Neuronal stem cell (in vitro differentiated cells): ENCODE results near the gene RHBDL3.
A peak's percentile ranks its signal among the peaks of the same experiment; 100 is the strongest.
"Not testable (repeated sequence)": the region's sequence is repeated elsewhere in the genome, so short reads cannot be mapped to it uniquely, and the experiment has no call there.

Source experiments
- DNase-seq: peaks from one replicate; pipeline ENCODE4 v3.0.0-alpha.2; 2013; ENCODE audit warnings: low spot score
- H2AFZ ChIP-seq: one replicate; pipeline ENCODE4 v1.6.1; 2013; ENCODE audit warnings: mild to moderate bottlenecking, low read length, inconsistent platforms
- H2AK5ac ChIP-seq: 2 replicates; pipeline ENCODE4 v1.6.1; 2013; ENCODE audit warnings: low read depth, mild to moderate bottlenecking, inconsistent platforms, low read length, moderate library complexity, mixed read lengths
- H2BK120ac ChIP-seq: 2 replicates; pipeline ENCODE4 v1.6.1; 2013; ENCODE audit warnings: low read depth, mild to moderate bottlenecking, inconsistent platforms, low read length, moderate library complexity, mixed read lengths
- H2BK12ac ChIP-seq: one replicate; pipeline ENCODE4 v1.6.1; 2013; ENCODE audit warnings: low read length, inconsistent platforms
- H2BK15ac ChIP-seq: 2 replicates; pipeline ENCODE4 v1.6.1; 2013; ENCODE audit warnings: mild to moderate bottlenecking, low read length, inconsistent platforms, mixed read lengths
- H2BK5ac ChIP-seq: one replicate; pipeline ENCODE4 v1.6.1; 2013; ENCODE audit warnings: inconsistent platforms, mild to moderate bottlenecking, low read length, moderate library complexity
- H3K14ac ChIP-seq: one replicate; pipeline ENCODE4 v1.6.1; 2013; ENCODE audit warnings: low read length, inconsistent platforms
- H3K18ac ChIP-seq: 2 replicates; pipeline ENCODE4 v1.6.1; 2013; ENCODE audit warnings: low read length, inconsistent platforms
- H3K23ac ChIP-seq: 2 replicates; pipeline ENCODE4 v1.6.1; 2013; ENCODE audit warnings: low read depth, mild to moderate bottlenecking, mixed read lengths, low read length, inconsistent platforms; ENCODE audit not compliant: poor library complexity
- H3K27ac ChIP-seq: replicated peaks from 3 replicates; pipeline ENCODE4 v1.5.1; 2013; ENCODE audit warnings: low read length, inconsistent platforms
- H3K27me3 ChIP-seq, 3 experiments: 2 replicates each; pipeline ENCODE4 v1.6.1; 2013; ENCODE audit warnings: low read length in 3 of 3, mild to moderate bottlenecking in 2 of 3, inconsistent platforms in 1 of 3, low read depth in 1 of 3, mixed read lengths in 1 of 3, moderate library complexity in 1 of 3; ENCODE audit not compliant: control insufficient read depth in 3 of 3, insufficient read depth in 3 of 3
- H3K36me3 ChIP-seq, 2 donors: replicated peaks in 1 of 2; 2 replicates each; pipeline ENCODE4 v1.6.1; 2013; ENCODE audit warnings: low read length in 2 of 2; ENCODE audit not compliant: control insufficient read depth in 2 of 2, insufficient read depth in 2 of 2
- H3K4ac ChIP-seq: 2 replicates; pipeline ENCODE4 v1.6.1; 2013; ENCODE audit warnings: inconsistent platforms, mild to moderate bottlenecking, low read length, moderate library complexity
- H3K4me1 ChIP-seq, 2 donors: 1 replicate in 1 of 2; 2 replicates in 1 of 2; pipeline ENCODE4 v1.6.1; 2013; ENCODE audit warnings: low read length in 2 of 2, low read depth in 1 of 2; ENCODE audit not compliant: control insufficient read depth in 2 of 2, insufficient read depth in 1 of 2
- H3K4me2 ChIP-seq: one replicate; pipeline ENCODE4 v1.6.1; 2013; ENCODE audit warnings: mild to moderate bottlenecking, low read length, inconsistent platforms; ENCODE audit not compliant: insufficient read depth, poor library complexity, severe bottlenecking
- H3K4me3 ChIP-seq, 2 donors: 2 replicates each; pipeline ENCODE4 v1.5.1; 2013; ENCODE audit warnings: low read length in 2 of 2, mild to moderate bottlenecking in 2 of 2, inconsistent platforms in 1 of 2, moderate library complexity in 1 of 2
- H3K79me1 ChIP-seq: one replicate; pipeline ENCODE4 v1.6.1; 2013; ENCODE audit warnings: low read depth, mild to moderate bottlenecking, inconsistent platforms, low read length, moderate library complexity
- H3K9ac ChIP-seq: one replicate; pipeline ENCODE4 v1.6.1; 2013; ENCODE audit warnings: mild to moderate bottlenecking, low read depth, low read length, inconsistent platforms; ENCODE audit not compliant: poor library complexity
- H3K9me3 ChIP-seq, 2 donors: replicated peaks in 1 of 2; 2 replicates each; pipeline versions ENCODE3 to v1.6.1; 2013; ENCODE audit warnings: low read length in 2 of 2, mild to moderate bottlenecking in 2 of 2, inconsistent platforms in 1 of 2, low read depth in 1 of 2, mixed read lengths in 1 of 2, moderate library complexity in 1 of 2; ENCODE audit not compliant: control insufficient read depth in 2 of 2, insufficient read depth in 1 of 2
- H4K8ac ChIP-seq: one replicate; pipeline ENCODE4 v1.6.1; 2013; ENCODE audit warnings: low read depth, mild to moderate bottlenecking, inconsistent platforms, low read length, moderate library complexity
- H4K91ac ChIP-seq: one replicate; pipeline ENCODE4 v1.6.1; 2013; ENCODE audit warnings: low read length, low read depth, mild to moderate bottlenecking, inconsistent platforms; ENCODE audit not compliant: poor library complexity
- WGBS, 2 donors: extraction: QIAGEN DNeasy Blood & Tissue Kit; methylation state at CpG; one replicate each; pipeline ENCODE4 v1.1.7; 2013; ENCODE audit warnings: missing lambda C conversion rate in 2 of 2, mixed read lengths in 1 of 2; ENCODE audit not compliant: insufficient read length in 2 of 2, insufficient replicate concordance in 1 of 2; ENCODE audit errors: extremely low coverage in 2 of 2; 5-methylcytosine and 5-hydroxymethylcytosine counted together

RHBDL3 gene

DNA sequence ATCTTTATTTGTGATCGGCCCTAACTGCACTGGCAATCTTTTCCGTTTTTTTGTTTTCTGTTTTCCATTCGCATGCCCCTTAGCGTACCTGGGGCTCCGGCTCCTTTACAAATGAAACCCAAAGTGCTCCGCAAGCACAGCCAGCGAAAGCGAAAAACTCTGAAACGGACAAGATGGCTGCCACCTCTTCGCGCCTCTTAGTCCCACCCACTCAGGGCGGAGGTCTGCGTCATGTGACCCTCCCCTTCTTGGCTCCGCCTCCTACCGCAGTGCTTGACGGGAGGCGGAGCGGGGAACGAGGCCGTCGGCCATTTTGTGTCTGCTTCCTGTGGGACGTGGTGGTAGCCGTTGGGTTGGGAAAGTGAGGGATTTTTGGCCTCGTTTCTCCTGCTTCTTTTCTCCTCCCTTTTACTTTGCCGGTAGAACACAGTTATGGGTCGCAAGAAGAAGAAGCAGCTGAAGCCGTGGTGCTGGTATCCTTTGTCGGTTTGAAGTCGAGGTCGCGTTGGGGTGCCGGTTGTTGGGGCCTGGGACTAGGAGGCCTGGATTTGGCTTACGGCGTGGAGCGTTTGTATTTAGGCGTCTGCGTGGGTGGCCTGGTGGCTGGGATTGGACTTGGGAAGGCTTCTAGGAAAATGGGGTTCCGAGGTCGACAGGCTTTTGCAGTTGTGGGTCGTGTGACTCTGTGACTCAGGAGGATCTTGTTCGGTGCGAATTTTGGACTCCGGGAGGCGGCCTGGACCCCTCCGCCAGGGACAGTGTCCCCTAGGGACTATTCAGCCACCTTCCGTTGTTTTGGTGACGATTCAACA is 84.4 kb downstream of the RHBDL3 start, which contains the start of gene ZNF207:
Gene ZNF207, plus strand, starts transcription at position 304 of the 812 bp plus-strand sequence. Its CDS starts 129 bp downstream, at position 433.
- H3K4me3 ChIP-seq: peak within 1 kb of the TSS; percentile 78 to 99
- peak within 1 kb of the TSS; percentile 90 for H2AK5ac ChIP-seq
- H3K4me1 ChIP-seq: peaks cover 1 to 9% of the 10 kb centered on the region in 2 donors
- H3K79me1 ChIP-seq: peaks cover 4% of the 10 kb centered on the region
- H2BK5ac ChIP-seq: peak within 1 kb of the TSS; percentile 85
- H2BK15ac ChIP-seq: peak within 1 kb of the TSS; percentile 20
- peak within 1 kb of the TSS; percentile 92 for H3K18ac ChIP-seq
- H3K27me3 ChIP-seq: peaks cover 0 to 2% (median 0%) of the 10 kb centered on the region in 3 experiments
- H3K36me3 ChIP-seq: peaks cover 9 to 37% of the 10 kb centered on the region in 2 donors
- H2AFZ ChIP-seq: peak within 1 kb of the TSS; percentile 69
- H3K4ac ChIP-seq: peak within 1 kb of the TSS; percentile 53
- peak within 1 kb of the TSS; percentile 86 for H3K27ac ChIP-seq
- no peaks in the 10 kb centered on the region for H3K9me3 ChIP-seq
- peak within 1 kb of the TSS; percentile 78 for H3K4me2 ChIP-seq
- no peak within 1 kb of the TSS for H2BK12ac ChIP-seq
- peak within 1 kb of the TSS; percentile 39 for H3K23ac ChIP-seq
- peak within 1 kb of the TSS; percentile 43 for H4K8ac ChIP-seq
- peak; percentile 94 for DNase-seq
- no CpG with 5 or more reads among the region's 47 CpGs for WGBS, 2 donors
- H3K14ac ChIP-seq: peak within 1 kb of the TSS; percentile 72
- no peak within 1 kb of the TSS for H2BK120ac ChIP-seq
- peak within 1 kb of the TSS; percentile 76 for H4K91ac ChIP-seq
- H3K9ac ChIP-seq: peak within 1 kb of the TSS; percentile 86

- peaks cover 1 to 9% of the 10 kb centered on the region in 2 donors for H3K4me1 ChIP-seq
- H2BK120ac ChIP-seq: no peak overlapping the region
- WGBS, 2 donors: no CpG with 5 or more reads among the region's 20 CpGs
- peak overlapping the region; percentile 78 to 99 for H3K4me3 ChIP-seq
- peak overlapping the region; percentile 39 for H3K23ac ChIP-seq
- peak overlapping the region; percentile 92 for H3K18ac ChIP-seq
- H2BK12ac ChIP-seq: no peak overlapping the region
- H4K8ac ChIP-seq: no peak overlapping the region
- H2BK15ac ChIP-seq: no peak overlapping the region
- DNase-seq: no peak
- H3K36me3 ChIP-seq: peaks cover 12 to 45% of the 10 kb centered on the region in 2 donors
- no peak overlapping the region for H3K4ac ChIP-seq
- H3K14ac ChIP-seq: no peak overlapping the region
- no peak overlapping the region for H2AK5ac ChIP-seq
- H3K9ac ChIP-seq: peak overlapping the region; percentile 86
- H3K9me3 ChIP-seq: no peaks in the 10 kb centered on the region
- H2AFZ ChIP-seq: no peak overlapping the region
- H3K27ac ChIP-seq: peak overlapping the region; percentile 86
- H3K79me1 ChIP-seq: peaks cover 5% of the 10 kb centered on the region
- H4K91ac ChIP-seq: peak overlapping the region; percentile 76
- H2BK5ac ChIP-seq: peak overlapping the region; percentile 85
- H3K27me3 ChIP-seq: peaks cover 0 to 2% (median 0%) of the 10 kb centered on the region in 3 experiments
- H3K4me2 ChIP-seq: peak overlapping the region; percentile 31
Measured at GRCh38 chr17:32350666-32351418, 85.2 kb downstream of the RHBDL3 start.

DNA sequence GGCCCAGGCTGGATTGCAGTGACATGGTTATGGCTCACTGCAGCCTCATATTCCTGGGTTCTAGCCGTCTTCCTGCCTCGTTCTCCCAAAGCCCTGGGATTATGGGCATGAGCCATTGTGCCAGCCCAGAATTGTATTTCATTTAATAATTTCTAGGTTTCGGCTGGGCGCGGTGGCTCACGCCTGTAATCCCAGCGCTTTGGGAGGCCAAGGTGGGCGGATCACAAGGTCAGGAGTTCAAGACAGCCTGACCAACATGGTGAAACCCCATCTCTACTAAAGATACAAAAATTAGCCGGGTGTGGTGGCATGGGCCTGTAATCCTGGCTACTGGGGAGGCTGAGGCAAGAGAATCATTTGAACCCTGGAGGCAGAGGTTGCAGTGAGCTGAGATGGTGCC is 87.1 kb downstream of the RHBDL3 start:
- not testable (repeated sequence) for H3K9me3 ChIP-seq, H2BK120ac ChIP-seq, H3K79me1 ChIP-seq, H2AK5ac ChIP-seq, H3K14ac ChIP-seq, DNase-seq, H3K9ac ChIP-seq, H2BK5ac ChIP-seq, H3K18ac ChIP-seq, H3K4ac ChIP-seq, H2AFZ ChIP-seq, H2BK12ac ChIP-seq, H3K27me3 ChIP-seq, H4K91ac ChIP-seq, H4K8ac ChIP-seq, H3K23ac ChIP-seq, H2BK15ac ChIP-seq, H3K27ac ChIP-seq, H3K4me1 ChIP-seq
- H3K4me2 ChIP-seq: peak overlapping the region; percentile 15
- peak overlapping the region in 1 of 2 donors; percentile 16 for H3K4me3 ChIP-seq
- H3K36me3 ChIP-seq: peaks cover 14 to 60% of the 10 kb centered on the region in 2 donors
- no CpG with 5 or more reads among the region's 9 CpGs for WGBS, 2 donors
